Activated naive CD8-positive, alpha-beta T cell treated with anti-CD3 and anti-CD28 coated beads, Interleukin-2, amount 10 ng/mL, durations not matched to agents 7 days and 5 days (primary cell): ENCODE results near the gene USP48. TPM values are rescaled to one million over a fixed set of nuclear protein-coding genes. Genes with fewer than 3 reads are reported as not detected.
A peak's percentile ranks its signal among the peaks of the same experiment; 100 is the strongest.

Experiments
- ATAC-seq: fragments of 150-1000 bp; cut with Tn5 transposase; one replicate; pipeline ENCODE4 v1.10.0; 2021; ENCODE audit warnings: low read depth, moderate library complexity
- POLR2A ChIA-PET: fragments of 350-600 bp; sonication (Branson Sonifier 250); formaldehyde crosslinking; loops from one replicate; lab custom pipeline; 2021; ENCODE audit warnings: antibody characterized with exemption; lab: Charles Lee
- DNase-seq: peaks from one replicate; pipeline ENCODE4 v3.0.0; 2021
- H3K27ac Mint-ChIP-seq: one replicate; pipeline ENCODE4 v1.8.0; 2022; ENCODE audit warnings: mild to moderate bottlenecking, mixed read lengths
- H3K27me3 Mint-ChIP-seq: one replicate; pipeline ENCODE4 v1.8.0; 2022; ENCODE audit warnings: mild to moderate bottlenecking, moderate library complexity, mixed read lengths
- H3K36me3 Mint-ChIP-seq: one replicate; pipeline ENCODE4 v1.8.0; 2021; ENCODE audit warnings: mild to moderate bottlenecking, mixed read lengths
- H3K4me1 Mint-ChIP-seq: one replicate; pipeline ENCODE4 v1.8.0; 2021; ENCODE audit warnings: mixed read lengths
- H3K4me3 Mint-ChIP-seq: one replicate; pipeline ENCODE4 v1.8.0; 2022; ENCODE audit warnings: mild to moderate bottlenecking, moderate library complexity, mixed read lengths
- H3K9me3 Mint-ChIP-seq: one replicate; pipeline ENCODE4 v1.8.0; 2021; ENCODE audit warnings: mixed read lengths
- total RNA-seq, 2 experiments: library from RNA; stranded (reverse); gene quantifications; one replicate each; pipeline ENCODE4 v1.2.3, GENCODE V29; 2021

USP48 gene
- total RNA-seq, 2 experiments from 2014 or later: 79.6 to 85.2 TPM

- H3K4me1 Mint-ChIP-seq: peaks cover 6% of the 10 kb centered on the region
- H3K27me3 Mint-ChIP-seq: peaks cover 31% of the 10 kb centered on the region
- ATAC-seq (peak; percentile 96), DNase-seq (peak; percentile 91)
- no peak overlapping the region for H3K27ac Mint-ChIP-seq
- peak overlapping the region; percentile 74 for H3K4me3 Mint-ChIP-seq
- POLR2A ChIA-PET: no interaction called here
- no peaks in the 10 kb centered on the region for H3K36me3 Mint-ChIP-seq
- H3K9me3 Mint-ChIP-seq: no peaks in the 10 kb centered on the region
Observed at GRCh38 chr1:21659099-21659923, 123.6 kb downstream of the USP48 start.

GRCh38 chr1:21657456-21658190 is 125.3 kb downstream of the USP48 start:
- H3K4me3 Mint-ChIP-seq: no peak overlapping the region
- H3K27ac Mint-ChIP-seq: no peak overlapping the region
- ATAC-seq (no peak), DNase-seq (no peak)
- no peaks in the 10 kb centered on the region for H3K9me3 Mint-ChIP-seq
- POLR2A ChIA-PET: no interaction called here
- peaks cover 3% of the 10 kb centered on the region for H3K4me1 Mint-ChIP-seq
- H3K27me3 Mint-ChIP-seq: peaks cover 26% of the 10 kb centered on the region
- H3K36me3 Mint-ChIP-seq: no peaks in the 10 kb centered on the region

- DNase-seq: no peak
- H3K4me3 Mint-ChIP-seq: no peak overlapping the region
- H3K27me3 Mint-ChIP-seq: peaks cover 27% of the 10 kb centered on the region
- ATAC-seq: no peak
- no peak overlapping the region for H3K27ac Mint-ChIP-seq
- no peaks in the 10 kb centered on the region for H3K9me3 Mint-ChIP-seq
- H3K4me1 Mint-ChIP-seq: peaks cover 11% of the 10 kb centered on the region
- H3K36me3 Mint-ChIP-seq: peaks cover 2% of the 10 kb centered on the region
- POLR2A ChIA-PET: no interaction called here
Observed at GRCh38 chr1:21655748-21656147, 127.2 kb downstream of the USP48 start.

- no peaks in the 10 kb centered on the region for H3K9me3 Mint-ChIP-seq
- POLR2A ChIA-PET: no interaction called here
- H3K27ac Mint-ChIP-seq: no peak overlapping the region
- no peak for DNase-seq
- H3K4me3 Mint-ChIP-seq: no peak overlapping the region
- peaks cover 2% of the 10 kb centered on the region for H3K36me3 Mint-ChIP-seq
- peaks cover 23% of the 10 kb centered on the region for H3K27me3 Mint-ChIP-seq
- H3K4me1 Mint-ChIP-seq: peaks cover 11% of the 10 kb centered on the region
- ATAC-seq: no peak
Observed at GRCh38 chr1:21655259-21655658, 127.7 kb downstream of the USP48 start.

DNA sequence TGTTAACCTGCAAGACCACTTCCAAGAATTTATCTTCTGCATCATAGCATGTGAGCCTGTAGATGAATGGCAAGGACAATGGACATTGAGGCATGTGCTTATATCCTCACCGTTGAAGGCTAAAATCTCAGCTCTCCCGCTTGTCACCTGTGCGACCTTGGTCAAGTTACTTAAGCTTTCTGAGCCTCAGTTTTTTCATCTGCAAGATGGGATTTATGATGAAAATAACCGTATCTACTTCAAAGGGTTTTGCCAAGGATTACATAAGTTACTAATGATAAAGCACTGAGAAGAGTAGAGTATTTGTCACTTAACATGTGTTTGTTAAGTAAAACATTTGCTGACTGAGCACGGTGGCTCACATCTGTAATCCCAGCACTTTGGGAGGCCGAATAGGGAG is 128.7 kb downstream of the USP48 start:
- H3K4me3 Mint-ChIP-seq: no peak overlapping the region
- POLR2A ChIA-PET: no interaction called here
- no peak for ATAC-seq
- peaks cover 25% of the 10 kb centered on the region for H3K27me3 Mint-ChIP-seq
- no peak overlapping the region for H3K27ac Mint-ChIP-seq
- peaks cover 2% of the 10 kb centered on the region for H3K36me3 Mint-ChIP-seq
- DNase-seq: no peak
- no peaks in the 10 kb centered on the region for H3K9me3 Mint-ChIP-seq
- peaks cover 9% of the 10 kb centered on the region for H3K4me1 Mint-ChIP-seq

- no peaks in the 10 kb centered on the region for H3K9me3 Mint-ChIP-seq
- H3K4me3 Mint-ChIP-seq: no peak overlapping the region
- peaks cover 2% of the 10 kb centered on the region for H3K36me3 Mint-ChIP-seq
- POLR2A ChIA-PET: no interaction called here
- no peak for DNase-seq
- H3K4me1 Mint-ChIP-seq: peaks cover 9% of the 10 kb centered on the region
- H3K27me3 Mint-ChIP-seq: peaks cover 25% of the 10 kb centered on the region
- ATAC-seq: no peak
- H3K27ac Mint-ChIP-seq: no peak overlapping the region
Observed at GRCh38 chr1:21653744-21654100, 129.2 kb downstream of the USP48 start.

DNA sequence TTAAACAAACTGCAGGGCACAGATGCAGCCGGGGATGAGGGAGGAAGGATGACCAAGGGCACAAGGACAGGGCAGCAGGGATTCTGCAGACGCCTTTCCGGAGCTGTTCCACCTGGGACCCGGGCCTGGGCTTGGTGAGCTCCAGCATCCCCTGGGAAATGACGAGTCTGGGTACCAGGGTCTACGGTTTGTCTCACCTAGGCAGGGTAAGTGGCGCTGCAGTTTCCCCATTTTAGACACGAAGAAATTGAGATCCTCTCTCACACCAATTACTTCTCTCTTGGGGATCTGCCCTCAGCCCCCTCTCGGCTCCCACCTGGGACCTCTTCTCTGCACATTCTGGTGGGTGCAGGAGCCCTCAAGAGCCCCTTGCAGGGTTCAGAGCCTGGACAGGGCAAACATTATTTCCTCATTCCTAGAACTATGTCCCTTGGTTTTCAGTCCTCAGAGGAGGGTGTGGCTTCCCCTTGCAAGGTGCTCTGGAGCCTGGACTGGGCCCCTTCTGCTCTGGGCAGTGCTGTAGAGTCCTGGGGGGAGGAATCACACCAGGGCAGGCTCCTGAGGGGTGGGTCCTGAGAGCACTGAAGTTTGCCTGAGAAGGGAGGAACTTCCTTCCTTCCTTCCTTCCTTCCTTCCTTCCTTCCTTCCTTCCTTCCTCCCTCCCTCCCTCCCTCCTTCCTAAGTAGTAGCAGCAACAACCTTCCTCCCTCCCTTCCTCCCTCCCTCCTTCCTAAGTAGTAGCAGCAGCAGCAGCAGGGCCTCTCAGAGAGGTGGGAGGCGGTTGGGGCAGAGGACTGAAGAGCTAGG is 129.8 kb downstream of the USP48 start:
- Mint-ChIP-seq H3K9me3 (no peaks in the 10 kb centered on the region), H3K27ac (no peak overlapping the region), H3K4me3 (peak overlapping the region; percentile 13), H3K27me3 (peaks cover 25% of the 10 kb centered on the region), H3K4me1 (peaks cover 9% of the 10 kb centered on the region), H3K36me3 (peaks cover 2% of the 10 kb centered on the region)
- ATAC-seq (no peak), DNase-seq (no peak)
- POLR2A ChIA-PET: no interaction called here

DNA sequence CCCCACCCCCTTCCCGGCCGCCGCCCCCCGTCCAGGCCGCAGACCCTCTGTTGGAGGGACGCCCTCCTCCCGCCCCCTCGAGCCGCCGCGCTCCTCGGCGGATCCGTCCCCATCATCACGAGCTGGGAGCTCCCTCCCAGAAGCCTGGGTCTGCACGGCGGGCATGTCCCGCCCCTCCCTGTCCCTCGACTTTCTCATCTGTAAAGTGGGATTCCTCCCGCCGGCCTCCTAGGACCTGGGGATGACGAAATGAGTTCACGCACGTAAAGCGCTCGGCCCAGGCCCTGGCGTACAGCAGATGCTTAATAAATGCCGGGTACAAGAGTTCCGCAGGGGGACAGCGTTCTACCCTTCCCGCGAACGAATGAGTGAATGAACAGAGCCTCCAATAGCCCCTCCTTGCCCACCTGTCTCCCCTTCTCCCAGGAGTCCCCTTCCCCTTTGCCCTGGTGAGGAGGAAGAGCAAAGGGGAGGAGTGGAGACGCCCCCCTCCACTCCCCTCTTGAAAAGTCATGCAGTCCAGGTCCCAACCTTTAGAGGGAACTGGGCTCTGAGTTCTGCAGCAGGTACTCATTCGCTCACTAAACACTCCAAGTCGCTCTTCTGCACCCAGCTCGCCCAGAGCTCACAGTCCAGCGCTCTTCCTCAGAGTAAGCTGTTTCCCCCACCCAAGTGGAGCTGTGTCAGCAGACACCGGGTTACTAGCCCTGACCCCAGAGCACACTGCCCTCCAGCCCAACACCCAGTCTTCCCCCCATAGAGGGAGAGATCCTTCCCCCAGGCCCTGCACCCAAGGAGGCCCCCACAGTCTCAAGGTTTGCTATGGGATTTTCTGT is 130.6 kb downstream of the USP48 start:
- Mint-ChIP-seq H3K4me1 (peaks cover 9% of the 10 kb centered on the region), H3K9me3 (no peaks in the 10 kb centered on the region), H3K4me3 (peak overlapping the region; percentile 78), H3K27me3 (peaks cover 27% of the 10 kb centered on the region), H3K36me3 (peaks cover 2% of the 10 kb centered on the region), H3K27ac (no peak overlapping the region)
- POLR2A ChIA-PET: no interaction called here
- peak; percentile 7 for ATAC-seq
- DNase-seq: no peak

DNA sequence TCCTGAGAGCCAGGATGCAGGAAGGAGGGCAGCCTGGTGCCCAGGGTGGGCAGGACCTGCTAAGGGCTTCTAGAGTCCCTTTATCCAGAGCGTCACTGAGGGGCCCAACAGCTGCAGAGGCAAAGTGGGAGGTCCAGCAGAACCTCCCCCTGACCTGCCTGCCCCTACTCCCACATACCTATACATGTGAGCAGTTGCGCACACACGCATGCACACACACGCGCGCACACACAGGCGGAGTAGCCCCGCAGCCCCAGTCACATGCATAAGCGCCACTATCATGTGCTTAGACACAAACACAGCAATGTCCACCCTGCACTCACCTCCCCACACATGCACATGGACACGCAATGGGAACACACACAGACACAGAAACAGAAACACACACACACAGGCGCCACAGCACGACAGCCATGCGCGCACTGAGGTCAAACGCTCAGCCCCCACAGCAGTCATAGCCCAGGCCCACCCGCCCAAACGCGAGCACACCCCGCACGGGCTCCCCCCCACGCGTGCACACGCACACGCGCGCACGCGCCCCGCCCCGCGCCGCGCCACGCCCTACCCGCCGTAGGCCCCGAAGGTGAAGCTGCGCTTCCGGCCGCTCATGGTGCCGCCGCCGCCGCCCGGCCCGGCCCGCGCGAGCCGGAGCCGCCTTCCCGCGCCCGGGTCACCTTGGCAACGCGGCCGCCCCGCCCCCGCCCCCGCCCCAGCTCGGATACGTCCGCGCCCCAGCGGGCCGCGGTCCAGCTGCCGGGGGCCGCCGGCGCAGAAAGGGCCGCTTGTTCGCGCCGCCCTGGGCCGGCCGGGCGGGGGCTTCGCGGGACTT is 131.5 kb downstream of the USP48 start:
- DNase-seq: peak; percentile 67
- peak; percentile 71 for ATAC-seq
- Mint-ChIP-seq H3K9me3 (no peaks in the 10 kb centered on the region), H3K27ac (no peak overlapping the region), H3K4me3 (peak overlapping the region; percentile 82), H3K27me3 (peaks cover 27% of the 10 kb centered on the region), H3K36me3 (peaks cover 2% of the 10 kb centered on the region), H3K4me1 (peaks cover 9% of the 10 kb centered on the region)
- POLR2A ChIA-PET: no interaction called here

GRCh38 chr1:21650400-21650799 is 132.5 kb downstream of the USP48 start:
- Mint-ChIP-seq H3K4me3 (no peak overlapping the region), H3K27ac (no peak overlapping the region), H3K9me3 (no peaks in the 10 kb centered on the region), H3K27me3 (peaks cover 27% of the 10 kb centered on the region), H3K4me1 (peaks cover 9% of the 10 kb centered on the region), H3K36me3 (peaks cover 2% of the 10 kb centered on the region)
- POLR2A ChIA-PET: no interaction called here
- DNase-seq: no peak
- ATAC-seq: no peak

GRCh38 chr1:21649315-21649714 is 133.6 kb downstream of the USP48 start:
- H3K4me3 Mint-ChIP-seq: no peak overlapping the region
- DNase-seq (no peak), ATAC-seq (no peak)
- no peaks in the 10 kb centered on the region for H3K9me3 Mint-ChIP-seq
- peaks cover 2% of the 10 kb centered on the region for H3K36me3 Mint-ChIP-seq
- peaks cover 9% of the 10 kb centered on the region for H3K4me1 Mint-ChIP-seq
- no peak overlapping the region for H3K27ac Mint-ChIP-seq
- peaks cover 24% of the 10 kb centered on the region for H3K27me3 Mint-ChIP-seq
- POLR2A ChIA-PET: no interaction called here

- Mint-ChIP-seq H3K27ac (no peak overlapping the region), H3K27me3 (peaks cover 24% of the 10 kb centered on the region), H3K36me3 (peaks cover 2% of the 10 kb centered on the region), H3K4me1 (peaks cover 9% of the 10 kb centered on the region), H3K4me3 (no peak overlapping the region), H3K9me3 (no peaks in the 10 kb centered on the region)
- POLR2A ChIA-PET: no interaction called here
- DNase-seq (no peak), ATAC-seq (no peak)
Observed at GRCh38 chr1:21648791-21649190, 134.2 kb downstream of the USP48 start.
